ENCODE data around the gene TROAP. TPM values are rescaled to one million over a fixed set of nuclear protein-coding genes. Genes with fewer than 3 reads are reported as not detected.

TROAP gene
- total and polyA plus RNA-seq, 9 of the 15 experiments (the other 6 are each of a cell fraction or from before 2014, with no cell fraction given): 46.4 to 171 (median 59.8) TPM

- TF ChIP-seq, protein P1, sequence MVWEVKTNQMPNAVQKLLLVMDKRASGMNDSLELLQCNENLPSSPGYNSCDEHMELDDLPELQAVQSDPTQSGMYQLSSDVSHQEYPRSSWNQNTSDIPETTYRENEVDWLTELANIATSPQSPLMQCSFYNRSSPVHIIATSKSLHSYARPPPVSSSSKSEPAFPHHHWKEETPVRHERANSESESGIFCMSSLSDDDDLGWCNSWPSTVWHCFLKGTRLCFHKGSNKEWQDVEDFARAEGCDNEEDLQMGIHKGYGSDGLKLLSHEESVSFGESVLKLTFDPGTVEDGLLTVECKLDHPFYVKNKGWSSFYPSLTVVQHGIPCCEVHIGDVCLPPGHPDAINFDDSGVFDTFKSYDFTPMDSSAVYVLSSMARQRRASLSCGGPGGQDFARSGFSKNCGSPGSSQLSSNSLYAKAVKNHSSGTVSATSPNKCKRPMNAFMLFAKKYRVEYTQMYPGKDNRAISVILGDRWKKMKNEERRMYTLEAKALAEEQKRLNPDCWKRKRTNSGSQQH (CRISPR knock-in tag; IDR thresholded peaks at IDR 0.05): no peak
- TF ChIP-seq, protein P2, sequence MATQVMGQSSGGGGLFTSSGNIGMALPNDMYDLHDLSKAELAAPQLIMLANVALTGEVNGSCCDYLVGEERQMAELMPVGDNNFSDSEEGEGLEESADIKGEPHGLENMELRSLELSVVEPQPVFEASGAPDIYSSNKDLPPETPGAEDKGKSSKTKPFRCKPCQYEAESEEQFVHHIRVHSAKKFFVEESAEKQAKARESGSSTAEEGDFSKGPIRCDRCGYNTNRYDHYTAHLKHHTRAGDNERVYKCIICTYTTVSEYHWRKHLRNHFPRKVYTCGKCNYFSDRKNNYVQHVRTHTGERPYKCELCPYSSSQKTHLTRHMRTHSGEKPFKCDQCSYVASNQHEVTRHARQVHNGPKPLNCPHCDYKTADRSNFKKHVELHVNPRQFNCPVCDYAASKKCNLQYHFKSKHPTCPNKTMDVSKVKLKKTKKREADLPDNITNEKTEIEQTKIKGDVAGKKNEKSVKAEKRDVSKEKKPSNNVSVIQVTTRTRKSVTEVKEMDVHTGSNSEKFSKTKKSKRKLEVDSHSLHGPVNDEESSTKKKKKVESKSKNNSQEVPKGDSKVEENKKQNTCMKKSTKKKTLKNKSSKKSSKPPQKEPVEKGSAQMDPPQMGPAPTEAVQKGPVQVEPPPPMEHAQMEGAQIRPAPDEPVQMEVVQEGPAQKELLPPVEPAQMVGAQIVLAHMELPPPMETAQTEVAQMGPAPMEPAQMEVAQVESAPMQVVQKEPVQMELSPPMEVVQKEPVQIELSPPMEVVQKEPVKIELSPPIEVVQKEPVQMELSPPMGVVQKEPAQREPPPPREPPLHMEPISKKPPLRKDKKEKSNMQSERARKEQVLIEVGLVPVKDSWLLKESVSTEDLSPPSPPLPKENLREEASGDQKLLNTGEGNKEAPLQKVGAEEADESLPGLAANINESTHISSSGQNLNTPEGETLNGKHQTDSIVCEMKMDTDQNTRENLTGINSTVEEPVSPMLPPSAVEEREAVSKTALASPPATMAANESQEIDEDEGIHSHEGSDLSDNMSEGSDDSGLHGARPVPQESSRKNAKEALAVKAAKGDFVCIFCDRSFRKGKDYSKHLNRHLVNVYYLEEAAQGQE (IDR thresholded peaks at IDR 0.05; ENCODE audit: borderline replicate concordance): peak; percentile 90
- TF ChIP-seq, protein P2 (CRISPR knock-in tag; IDR thresholded peaks at IDR 0.05; ENCODE audit: low read depth): no peak
- TF ChIP-seq MXI1 (IDR thresholded peaks at IDR 0.05; ENCODE audit: low read depth, low read length) (no peak), ZNF445 (CRISPR knock-in tag; IDR thresholded peaks at IDR 0.05; ENCODE audit: low read depth) (no peak), TCF7L2 (IDR thresholded peaks at IDR 0.05; ENCODE audit: low read depth, low read length) (no peak)
- TF ChIP-seq, protein P3, sequence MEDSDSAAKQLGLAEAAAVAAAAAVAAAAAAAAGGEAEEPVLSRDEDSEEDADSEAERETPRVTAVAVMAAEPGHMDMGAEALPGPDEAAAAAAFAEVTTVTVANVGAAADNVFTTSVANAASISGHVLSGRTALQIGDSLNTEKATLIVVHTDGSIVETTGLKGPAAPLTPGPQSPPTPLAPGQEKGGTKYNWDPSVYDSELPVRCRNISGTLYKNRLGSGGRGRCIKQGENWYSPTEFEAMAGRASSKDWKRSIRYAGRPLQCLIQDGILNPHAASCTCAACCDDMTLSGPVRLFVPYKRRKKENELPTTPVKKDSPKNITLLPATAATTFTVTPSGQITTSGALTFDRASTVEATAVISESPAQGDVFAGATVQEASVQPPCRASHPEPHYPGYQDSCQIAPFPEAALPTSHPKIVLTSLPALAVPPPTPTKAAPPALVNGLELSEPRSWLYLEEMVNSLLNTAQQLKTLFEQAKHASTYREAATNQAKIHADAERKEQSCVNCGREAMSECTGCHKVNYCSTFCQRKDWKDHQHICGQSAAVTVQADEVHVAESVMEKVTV (CRISPR knock-in tag; IDR thresholded peaks at IDR 0.05): peak; percentile 79
- TF ChIP-seq, protein P4, sequence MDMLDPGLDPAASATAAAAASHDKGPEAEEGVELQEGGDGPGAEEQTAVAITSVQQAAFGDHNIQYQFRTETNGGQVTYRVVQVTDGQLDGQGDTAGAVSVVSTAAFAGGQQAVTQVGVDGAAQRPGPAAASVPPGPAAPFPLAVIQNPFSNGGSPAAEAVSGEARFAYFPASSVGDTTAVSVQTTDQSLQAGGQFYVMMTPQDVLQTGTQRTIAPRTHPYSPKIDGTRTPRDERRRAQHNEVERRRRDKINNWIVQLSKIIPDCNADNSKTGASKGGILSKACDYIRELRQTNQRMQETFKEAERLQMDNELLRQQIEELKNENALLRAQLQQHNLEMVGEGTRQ (CRISPR knock-in tag; IDR thresholded peaks at IDR 0.05): no peak
- TF ChIP-seq, protein P5, sequence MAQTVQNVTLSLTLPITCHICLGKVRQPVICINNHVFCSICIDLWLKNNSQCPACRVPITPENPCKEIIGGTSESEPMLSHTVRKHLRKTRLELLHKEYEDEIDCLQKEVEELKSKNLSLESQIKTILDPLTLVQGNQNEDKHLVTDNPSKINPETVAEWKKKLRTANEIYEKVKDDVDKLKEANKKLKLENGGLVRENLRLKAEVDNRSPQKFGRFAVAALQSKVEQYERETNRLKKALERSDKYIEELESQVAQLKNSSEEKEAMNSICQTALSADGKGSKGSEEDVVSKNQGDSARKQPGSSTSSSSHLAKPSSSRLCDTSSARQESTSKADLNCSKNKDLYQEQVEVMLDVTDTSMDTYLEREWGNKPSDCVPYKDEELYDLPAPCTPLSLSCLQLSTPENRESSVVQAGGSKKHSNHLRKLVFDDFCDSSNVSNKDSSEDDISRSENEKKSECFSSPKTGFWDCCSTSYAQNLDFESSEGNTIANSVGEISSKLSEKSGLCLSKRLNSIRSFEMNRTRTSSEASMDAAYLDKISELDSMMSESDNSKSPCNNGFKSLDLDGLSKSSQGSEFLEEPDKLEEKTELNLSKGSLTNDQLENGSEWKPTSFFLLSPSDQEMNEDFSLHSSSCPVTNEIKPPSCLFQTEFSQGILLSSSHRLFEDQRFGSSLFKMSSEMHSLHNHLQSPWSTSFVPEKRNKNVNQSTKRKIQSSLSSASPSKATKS (CRISPR knock-in tag; IDR thresholded peaks at IDR 0.05): no peak
- TF ChIP-seq, protein P6, sequence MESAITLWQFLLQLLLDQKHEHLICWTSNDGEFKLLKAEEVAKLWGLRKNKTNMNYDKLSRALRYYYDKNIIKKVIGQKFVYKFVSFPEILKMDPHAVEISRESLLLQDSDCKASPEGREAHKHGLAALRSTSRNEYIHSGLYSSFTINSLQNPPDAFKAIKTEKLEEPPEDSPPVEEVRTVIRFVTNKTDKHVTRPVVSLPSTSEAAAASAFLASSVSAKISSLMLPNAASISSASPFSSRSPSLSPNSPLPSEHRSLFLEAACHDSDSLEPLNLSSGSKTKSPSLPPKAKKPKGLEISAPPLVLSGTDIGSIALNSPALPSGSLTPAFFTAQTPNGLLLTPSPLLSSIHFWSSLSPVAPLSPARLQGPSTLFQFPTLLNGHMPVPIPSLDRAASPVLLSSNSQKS (CRISPR knock-in tag; IDR thresholded peaks at IDR 0.05): no peak
Measured at GRCh38 chr12:49342066-49342913, 19.2 kb downstream of the TROAP start (continued).

Data from K562 (cell line).